Body of pancreas (tissue), 4 donors: Measurements from ENCODE around the gene AGBL4.

Experiments
- CTCF ChIP-seq, 7 experiments: fragments of 450-650 bp in 4 of 7; fragments of 200-600 bp in 3 of 7; sonication (generic) in 3 of 7; IDR thresholded peaks; one replicate each; pipeline ENCODE4 v1.5.1; 2016 to 2019; ENCODE audit warnings: antibody characterized with exemption in 7 of 7
- POLR2A ChIP-seq, 3 donors: fragments of 450-650 bp; IDR thresholded peaks; one replicate each; pipeline ENCODE4 v1.6.1; 2016; ENCODE audit warnings: antibody characterized with exemption in 3 of 3, mild to moderate bottlenecking in 2 of 3

- TF ChIP-seq CTCF (IDR thresholded peaks at IDR 0.05): no peak
- no peak for TF ChIP-seq POLR2A (IDR thresholded peaks at IDR 0.05)
Observed at GRCh38 chr1:48996311-48996710, 1027.4 kb downstream of the AGBL4 start.
